ENCODE data around the gene NUBP2.

Gene NUBP2

GRCh38 chr16:1758923-1759322 is 23.8 kb upstream of the NUBP2 start:
- DNase-seq (ENCODE audit: low spot score), result no peak

GRCh38 chr16:1759511-1759910 is 23.2 kb upstream of the NUBP2 start:
- DNase-seq (ENCODE audit: low spot score), result no peak

GRCh38 chr16:1760911-1761310 is 21.8 kb upstream of the NUBP2 start:
- DNase-seq (ENCODE audit: low spot score), result no peak

- no peak for DNase-seq (ENCODE audit: low spot score)
These were observed 21.0 kb upstream of the NUBP2 start for GRCh38 chr16:1761751-1762150.

GRCh38 chr16:1762196-1762878 is 20.4 kb upstream of the NUBP2 start:
- no peak for DNase-seq (ENCODE audit: low spot score)

- DNase-seq (ENCODE audit: low spot score), result no peak
These were observed 19.8 kb upstream of the NUBP2 start for GRCh38 chr16:1762879-1763520.

GRCh38 chr16:1763521-1764511 is 18.9 kb upstream of the NUBP2 start:
- DNase-seq (ENCODE audit: low spot score), result no peak

- DNase-seq (ENCODE audit: low spot score), result no peak
These were observed 17.8 kb upstream of the NUBP2 start for GRCh38 chr16:1764971-1765370.

- DNase-seq (ENCODE audit: low spot score), result no peak
These were observed 16.9 kb upstream of the NUBP2 start for GRCh38 chr16:1765826-1766225.

GRCh38 chr16:1766231-1766630 is 16.5 kb upstream of the NUBP2 start:
- no peak for DNase-seq (ENCODE audit: low spot score)

GRCh38 chr16:1766701-1767100 is 16.1 kb upstream of the NUBP2 start:
- DNase-seq (ENCODE audit: low spot score), result no peak

GRCh38 chr16:1767116-1767994 is 15.4 kb upstream of the NUBP2 start:
- DNase-seq (ENCODE audit: low spot score), result no peak

- DNase-seq (ENCODE audit: low spot score), result no peak
These were observed 14.5 kb upstream of the NUBP2 start for GRCh38 chr16:1768061-1768766.

- no peak for DNase-seq (ENCODE audit: low spot score)
These were observed 13.9 kb upstream of the NUBP2 start for GRCh38 chr16:1768767-1769401.

GRCh38 chr16:1769402-1770300 is 13.1 kb upstream of the NUBP2 start:
- no peak for DNase-seq (ENCODE audit: low spot score)

GRCh38 chr16:1770328-1771187 is 12.2 kb upstream of the NUBP2 start:
- no peak for DNase-seq (ENCODE audit: low spot score)

- DNase-seq (ENCODE audit: low spot score), result peak; percentile 90
These were observed 11.4 kb upstream of the NUBP2 start, which contains the start of gene NME3 for GRCh38 chr16:1771188-1771863. NME3 (minus strand) TSS chr16:1771543; CDS start chr16:1771534, 9 bp downstream.

- DNase-seq (ENCODE audit: low spot score), result no peak
These were observed 10.8 kb upstream of the NUBP2 start for GRCh38 chr16:1771864-1772361.
